ENCODE data around the gene GGT1.
"Not testable (repeated sequence)": the region's sequence is repeated elsewhere in the genome, so short reads cannot be mapped to it uniquely, and the experiment has no call there.

GRCh38 chr22:24650884-24651283 lies 47.9 kb downstream of the GGT1 start:
- TF ChIP-seq CTCF (conservative IDR thresholded peaks at IDR 0.05; ENCODE audit: low read length); EZH2phosphoT487 (IDR thresholded peaks at IDR 0.05; ENCODE audit: borderline replicate concordance, low read depth, low read length): not testable (repeated sequence)
